ENCODE measurements around the gene TYW1B.
"Not testable (repeated sequence)": the region's sequence is repeated elsewhere in the genome, so short reads cannot be mapped to it uniquely, and the experiment has no call there.

DNA sequence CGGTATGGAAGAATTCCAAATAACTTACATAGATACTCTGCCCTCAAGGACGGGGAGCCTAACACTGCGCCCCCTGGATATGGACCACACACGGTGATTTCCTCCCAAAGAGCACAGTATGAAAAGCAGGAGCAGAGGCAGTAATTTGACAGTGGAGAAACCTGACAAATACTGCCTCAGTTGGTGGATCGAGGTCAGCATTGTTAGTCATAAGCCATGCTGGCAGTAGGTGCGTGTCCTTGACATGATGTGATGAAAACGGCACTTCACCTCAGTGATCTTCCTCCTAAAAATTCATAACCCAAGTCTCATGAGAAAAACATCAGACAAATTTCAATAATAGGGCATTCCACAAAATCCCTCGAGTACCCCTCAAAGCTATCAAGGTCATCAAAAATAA, 224.5 kb downstream of the TYW1B start:
- TF ChIP-seq EZH2phosphoT487 (IDR thresholded peaks at IDR 0.05; ENCODE audit: low read depth, severe bottlenecking, unreplicated experiment) = not testable (repeated sequence)
- TF ChIP-seq, protein P1, sequence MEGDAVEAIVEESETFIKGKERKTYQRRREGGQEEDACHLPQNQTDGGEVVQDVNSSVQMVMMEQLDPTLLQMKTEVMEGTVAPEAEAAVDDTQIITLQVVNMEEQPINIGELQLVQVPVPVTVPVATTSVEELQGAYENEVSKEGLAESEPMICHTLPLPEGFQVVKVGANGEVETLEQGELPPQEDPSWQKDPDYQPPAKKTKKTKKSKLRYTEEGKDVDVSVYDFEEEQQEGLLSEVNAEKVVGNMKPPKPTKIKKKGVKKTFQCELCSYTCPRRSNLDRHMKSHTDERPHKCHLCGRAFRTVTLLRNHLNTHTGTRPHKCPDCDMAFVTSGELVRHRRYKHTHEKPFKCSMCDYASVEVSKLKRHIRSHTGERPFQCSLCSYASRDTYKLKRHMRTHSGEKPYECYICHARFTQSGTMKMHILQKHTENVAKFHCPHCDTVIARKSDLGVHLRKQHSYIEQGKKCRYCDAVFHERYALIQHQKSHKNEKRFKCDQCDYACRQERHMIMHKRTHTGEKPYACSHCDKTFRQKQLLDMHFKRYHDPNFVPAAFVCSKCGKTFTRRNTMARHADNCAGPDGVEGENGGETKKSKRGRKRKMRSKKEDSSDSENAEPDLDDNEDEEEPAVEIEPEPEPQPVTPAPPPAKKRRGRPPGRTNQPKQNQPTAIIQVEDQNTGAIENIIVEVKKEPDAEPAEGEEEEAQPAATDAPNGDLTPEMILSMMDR (IDR thresholded peaks at IDR 0.05; ENCODE audit: poor library complexity) = not testable (repeated sequence)

Measured in hepatocyte (in vitro differentiated cells).